HUES6 (cell line): ENCODE measurements around the gene DNTT.

Experiments
- H3K27ac ChIP-seq: 2 replicates; pipeline ENCODE4 v1.7.0; 2013; ENCODE audit warnings: low read depth, mild to moderate bottlenecking, low read length, inconsistent platforms
- H3K27me3 ChIP-seq: 2 replicates; pipeline ENCODE4 v1.6.1; 2013; ENCODE audit warnings: low read length; ENCODE audit not compliant: control insufficient read depth, insufficient read depth
- H3K36me3 ChIP-seq: 2 replicates; pipeline ENCODE4 v1.6.1; 2013; ENCODE audit warnings: low read length; ENCODE audit not compliant: control insufficient read depth, insufficient read depth
- H3K4me1 ChIP-seq: 2 replicates; pipeline ENCODE4 v1.6.1; 2013; ENCODE audit warnings: low read length; ENCODE audit not compliant: control insufficient read depth, insufficient read depth
- H3K4me3 ChIP-seq: 2 replicates; pipeline ENCODE4 v1.5.1; 2013; ENCODE audit warnings: low read depth, low read length
- H3K9ac ChIP-seq: one replicate; pipeline ENCODE4 v1.6.1; 2013; ENCODE audit warnings: mild to moderate bottlenecking, low read length
- H3K9me3 ChIP-seq: 2 replicates; pipeline ENCODE4 v1.6.1; 2013; ENCODE audit warnings: low read depth, low read length; ENCODE audit not compliant: control insufficient read depth, insufficient read depth

Gene DNTT

DNA sequence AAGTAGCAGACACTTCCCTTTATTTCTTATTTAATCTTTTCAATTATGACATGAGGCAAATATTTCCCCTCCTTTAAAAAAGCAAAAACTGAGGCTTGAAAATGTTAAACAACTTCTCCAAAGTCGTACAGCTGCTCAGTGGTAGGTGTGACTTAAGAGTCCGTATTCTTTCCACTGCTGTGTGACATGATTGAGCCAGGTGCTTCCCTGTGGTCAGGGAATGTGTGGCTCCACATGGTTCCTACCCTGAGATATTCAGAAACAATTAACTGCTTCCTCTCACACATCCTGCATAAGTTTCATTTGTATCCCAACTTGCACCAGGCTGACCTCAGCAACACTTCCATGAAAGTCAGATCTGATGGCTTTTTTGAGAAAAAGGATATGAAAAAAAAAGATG, 41.0 kb downstream of the DNTT start:
- no peaks in the 10 kb centered on the region for H3K36me3 ChIP-seq
- no peak overlapping the region for H3K4me3 ChIP-seq
- H3K9me3 ChIP-seq: peaks cover 16% of the 10 kb centered on the region
- no peaks in the 10 kb centered on the region for H3K27me3 ChIP-seq
- H3K27ac ChIP-seq: no peak overlapping the region
- peaks cover 21% of the 10 kb centered on the region for H3K4me1 ChIP-seq
- H3K9ac ChIP-seq: no peak overlapping the region

GRCh38 chr10:96346295-96346694, 42.1 kb downstream of the DNTT start:
- no peaks in the 10 kb centered on the region for H3K27me3 ChIP-seq
- no peaks in the 10 kb centered on the region for H3K36me3 ChIP-seq
- no peak overlapping the region for H3K9ac ChIP-seq
- no peak overlapping the region for H3K4me3 ChIP-seq
- H3K4me1 ChIP-seq: peaks cover 12% of the 10 kb centered on the region
- H3K27ac ChIP-seq: no peak overlapping the region
- H3K9me3 ChIP-seq: peaks cover 16% of the 10 kb centered on the region

DNA sequence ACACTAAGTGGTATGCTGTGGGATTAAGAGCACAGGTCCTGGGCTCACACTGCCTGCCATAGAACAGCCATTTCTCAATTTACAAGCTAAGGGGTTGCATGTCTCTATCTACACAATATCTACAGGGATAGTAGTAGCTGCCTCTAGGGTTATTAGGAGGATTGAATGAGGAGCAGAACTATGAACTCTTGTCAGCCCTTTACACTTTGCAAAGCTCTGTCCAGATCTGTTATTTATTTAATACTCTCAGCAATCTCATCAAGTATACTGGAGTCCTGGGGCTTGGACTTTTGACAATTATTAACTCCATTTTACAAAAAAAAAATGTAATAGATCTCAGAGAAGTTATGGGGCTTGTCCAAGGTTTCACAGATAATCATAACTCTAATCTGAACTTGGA, 47.8 kb downstream of the DNTT start:
- no peak overlapping the region for H3K4me3 ChIP-seq
- H3K9ac ChIP-seq: no peak overlapping the region
- no peak overlapping the region for H3K27ac ChIP-seq
- H3K27me3 ChIP-seq: no peaks in the 10 kb centered on the region
- H3K9me3 ChIP-seq: no peaks in the 10 kb centered on the region
- no peaks in the 10 kb centered on the region for H3K36me3 ChIP-seq
- H3K4me1 ChIP-seq: no peaks in the 10 kb centered on the region

GRCh38 chr10:96352582-96352981, 48.3 kb downstream of the DNTT start:
- no peak overlapping the region for H3K4me3 ChIP-seq
- H3K27ac ChIP-seq: no peak overlapping the region
- H3K9ac ChIP-seq: no peak overlapping the region
- H3K4me1 ChIP-seq: no peaks in the 10 kb centered on the region
- no peaks in the 10 kb centered on the region for H3K27me3 ChIP-seq
- H3K36me3 ChIP-seq: no peaks in the 10 kb centered on the region
- no peaks in the 10 kb centered on the region for H3K9me3 ChIP-seq

GRCh38 chr10:96357038-96357620, 52.9 kb downstream of the DNTT start:
- Histone ChIP-seq H3K27me3 (no peaks in the 10 kb centered on the region), H3K27ac (no peak overlapping the region), H3K4me3 (no peak overlapping the region), H3K4me1 (no peaks in the 10 kb centered on the region), H3K9ac (no peak overlapping the region), H3K36me3 (no peaks in the 10 kb centered on the region), H3K9me3 (no peaks in the 10 kb centered on the region)

DNA sequence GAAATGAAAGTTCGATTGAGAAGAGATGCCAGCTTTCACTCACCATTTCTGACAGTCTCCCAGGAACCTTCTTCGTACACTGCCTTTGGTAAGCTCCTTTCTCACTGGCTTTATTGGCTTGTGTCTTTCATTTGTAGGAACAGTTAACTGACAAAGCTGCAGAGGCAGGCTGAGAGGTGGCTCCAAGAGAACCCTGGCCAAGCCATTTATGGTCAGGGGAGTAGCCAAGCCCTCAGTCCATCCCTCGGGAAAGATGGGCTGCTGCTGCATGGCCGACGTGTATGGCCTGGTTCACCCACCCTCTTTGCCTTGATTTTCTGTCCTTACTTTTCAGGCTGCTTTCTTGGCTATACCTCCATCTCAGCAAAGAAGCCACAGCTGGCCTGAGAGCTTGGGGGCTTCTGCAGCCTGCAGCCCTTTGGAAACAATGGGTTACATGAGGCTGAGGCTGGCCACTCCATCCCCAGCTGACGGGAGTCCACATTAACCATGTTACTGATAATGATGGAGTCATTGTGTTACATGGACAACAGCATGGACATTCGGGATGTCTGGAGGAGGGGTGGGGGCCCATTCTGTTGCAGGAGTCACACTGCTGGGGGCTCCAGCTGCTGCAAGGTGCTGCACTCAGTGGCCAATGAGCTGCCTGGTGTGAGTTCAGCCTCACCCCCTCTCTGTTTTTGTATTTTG, 54.8 kb downstream of the DNTT start, which contains the start of gene OPALIN:
OPALIN (minus strand) TSS at position 152 of the 690 bp plus-strand sequence; CDS start at position 46, 106 bp downstream.
- Histone ChIP-seq H3K27ac (no peak within 1 kb of the TSS), H3K4me1 (no peaks in the 10 kb centered on the region), H3K4me3 (no peak within 1 kb of the TSS), H3K27me3 (no peaks in the 10 kb centered on the region), H3K9ac (no peak within 1 kb of the TSS), H3K36me3 (no peaks in the 10 kb centered on the region), H3K9me3 (no peaks in the 10 kb centered on the region)

- H3K4me3 ChIP-seq: no peak overlapping the region
- H3K27ac ChIP-seq: no peak overlapping the region
These were observed 55.4 kb downstream of the DNTT start for GRCh38 chr10:96359616-96360015.

GRCh38 chr10:96360331-96360730, 56.1 kb downstream of the DNTT start:
- Histone ChIP-seq H3K4me1 (no peaks in the 10 kb centered on the region), H3K9ac (no peak overlapping the region), H3K9me3 (no peaks in the 10 kb centered on the region), H3K27me3 (no peaks in the 10 kb centered on the region), H3K36me3 (no peaks in the 10 kb centered on the region), H3K4me3 (no peak overlapping the region), H3K27ac (no peak overlapping the region)

More at GRCh38 chr10:96359616-96360015, 55.4 kb downstream of the DNTT start:
- no peak overlapping the region for H3K9ac ChIP-seq
- H3K9me3 ChIP-seq: no peaks in the 10 kb centered on the region
- H3K36me3 ChIP-seq: no peaks in the 10 kb centered on the region
- no peaks in the 10 kb centered on the region for H3K4me1 ChIP-seq
- no peaks in the 10 kb centered on the region for H3K27me3 ChIP-seq

GRCh38 chr10:96360766-96361165, 56.5 kb downstream of the DNTT start:
- Histone ChIP-seq H3K36me3 (no peaks in the 10 kb centered on the region), H3K27me3 (no peaks in the 10 kb centered on the region)

DNA sequence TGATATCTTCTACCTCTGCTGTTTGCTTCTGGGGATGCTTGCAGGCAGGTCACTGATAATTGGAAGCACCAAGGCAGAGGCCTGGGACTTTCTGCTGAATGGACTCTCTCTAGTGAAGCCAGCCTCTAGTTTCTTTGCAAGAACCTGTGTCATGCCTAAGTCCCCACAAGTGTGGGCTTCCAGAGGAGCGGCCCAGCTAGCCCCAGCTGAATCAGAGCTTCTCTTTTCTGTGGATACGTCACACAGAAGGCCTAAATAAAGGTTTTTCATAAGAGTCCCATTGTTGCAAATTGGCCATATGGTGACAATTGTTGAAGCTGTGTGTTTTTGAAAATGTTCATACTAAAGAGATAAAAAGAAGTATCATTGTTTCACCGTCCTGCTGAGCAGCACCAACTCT, 61.3 kb downstream of the DNTT start:
- H3K4me3 ChIP-seq: no peak overlapping the region
- no peaks in the 10 kb centered on the region for H3K27me3 ChIP-seq
- no peak overlapping the region for H3K27ac ChIP-seq
- H3K36me3 ChIP-seq: no peaks in the 10 kb centered on the region
- peaks cover 8% of the 10 kb centered on the region; the same call in 1 of the 2 replicates for H3K4me1 ChIP-seq
- no peak overlapping the region for H3K9ac ChIP-seq
- no peaks in the 10 kb centered on the region for H3K9me3 ChIP-seq

More at GRCh38 chr10:96360766-96361165, 56.5 kb downstream of the DNTT start:
- Histone ChIP-seq H3K9me3 (no peaks in the 10 kb centered on the region), H3K27ac (no peak overlapping the region), H3K4me3 (no peak overlapping the region), H3K9ac (no peak overlapping the region), H3K4me1 (no peaks in the 10 kb centered on the region)

DNA sequence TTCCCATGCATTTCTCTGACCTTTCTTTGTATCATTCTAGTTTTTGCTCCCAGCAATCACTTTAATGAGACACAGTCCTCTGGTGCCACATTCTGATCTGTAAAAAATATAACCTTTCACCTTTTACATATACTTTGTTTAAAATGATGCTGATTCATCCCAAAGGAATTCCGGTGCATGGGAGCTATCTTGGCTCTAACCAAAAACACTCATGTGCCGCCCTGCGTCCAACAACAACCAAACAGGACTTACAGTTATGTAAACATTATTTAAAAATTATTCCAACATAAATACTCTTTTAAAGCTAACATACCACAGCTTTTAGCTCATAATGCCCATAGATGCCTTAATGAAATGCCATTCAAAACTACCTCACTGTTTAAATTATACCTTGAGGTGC, 62.3 kb downstream of the DNTT start:
- H3K36me3 ChIP-seq: no peaks in the 10 kb centered on the region
- H3K9ac ChIP-seq: no peak overlapping the region
- H3K4me1 ChIP-seq: peaks cover 8% of the 10 kb centered on the region; the same call in 1 of the 2 replicates
- H3K9me3 ChIP-seq: no peaks in the 10 kb centered on the region
- no peak overlapping the region for H3K27ac ChIP-seq
- H3K4me3 ChIP-seq: no peak overlapping the region
- no peaks in the 10 kb centered on the region for H3K27me3 ChIP-seq
